HepG2 (cell line): ENCODE data around the gene ZFAND6.

ENCODE experiments used
- GABPB1 ChIP-seq: IDR thresholded peaks from 2 replicates; pipeline ENCODE4 v1.6.1; 2016; ENCODE audit warnings: mild to moderate bottlenecking, missing genetic modification reagents, moderate library complexity, missing compliant biosample characterization
- MTA1 ChIP-seq: sonication (generic); formaldehyde crosslinking; IDR thresholded peaks from 2 replicates; pipeline ENCODE4 v1.4.0; 2020; ENCODE audit warnings: missing genetic modification reagents, mild to moderate bottlenecking, borderline replicate concordance
- MZF1 ChIP-seq: sonication (generic); formaldehyde crosslinking; IDR thresholded peaks from 2 replicates; pipeline ENCODE4 v1.8.1; 2023; ENCODE audit warnings: mild to moderate bottlenecking, missing genetic modification reagents, borderline replicate concordance
- NFYB ChIP-seq: sonication (generic); formaldehyde crosslinking; IDR thresholded peaks from 2 replicates; pipeline ENCODE4 v1.4.0; 2020; ENCODE audit warnings: missing genetic modification reagents
- NR3C1 ChIP-seq: sonication (generic); formaldehyde crosslinking; IDR thresholded peaks from 2 replicates; pipeline ENCODE4 v1.4.0; 2020; ENCODE audit warnings: missing genetic modification reagents
- POLR2A ChIP-seq, 2 experiments: IDR thresholded peaks; 2 replicates each; pipeline ENCODE4 v1.6.1; 2011; ENCODE audit warnings: low read depth in 2 of 2, low read length in 2 of 2, mild to moderate bottlenecking in 1 of 2, moderate library complexity in 1 of 2; ENCODE audit not compliant: insufficient read depth in 1 of 2
- SIN3A ChIP-seq: IDR thresholded peaks from 2 replicates; pipeline ENCODE4 v1.6.1; 2011; ENCODE audit warnings: low read depth, mild to moderate bottlenecking, control low read depth, low read length, borderline replicate concordance
- ZNF354B ChIP-seq: sonication (generic); formaldehyde crosslinking; IDR thresholded peaks from 2 replicates; pipeline ENCODE4 v1.8.0; 2022; ENCODE audit warnings: mild to moderate bottlenecking, missing genetic modification reagents
- TF ChIP-seq, protein P1 (sequence below): sonication (generic); formaldehyde crosslinking; IDR thresholded peaks from 2 replicates; pipeline ENCODE4 v1.5.0; 2020; ENCODE audit warnings: mild to moderate bottlenecking, missing genetic modification reagents, moderate library complexity
- TF ChIP-seq, protein P2 (sequence below): IDR thresholded peaks from 2 replicates; pipeline ENCODE4 v1.6.1; 2012; ENCODE audit warnings: low read depth, low read length, improper control_type of control experiment
- TF ChIP-seq, protein P3 (sequence below): sonication (generic); formaldehyde crosslinking; IDR thresholded peaks from 2 replicates; pipeline ENCODE4 v1.4.0; 2020; ENCODE audit warnings: missing genetic modification reagents

DNA sequence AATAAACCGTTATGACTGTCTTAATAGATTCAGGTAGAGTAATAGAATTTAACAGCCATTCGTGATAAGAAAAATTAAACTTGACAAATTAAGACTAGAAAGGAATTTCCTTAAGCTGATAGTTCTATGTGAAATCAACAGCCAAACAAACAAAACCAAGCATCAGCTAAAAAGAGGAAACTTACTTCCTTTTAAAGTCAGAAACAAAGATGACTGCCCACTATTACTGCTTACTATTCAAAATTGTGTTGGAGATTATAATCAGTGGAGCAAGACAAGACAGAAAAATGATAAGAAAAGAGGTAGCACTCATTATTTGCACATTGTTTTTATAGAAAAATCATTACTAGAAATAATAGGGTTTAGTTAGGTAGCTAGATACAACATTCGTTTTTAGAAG, 79.5 kb downstream of the ZFAND6 start:
- TF ChIP-seq SIN3A (no peak), MTA1 (no peak), ZNF354B (CRISPR knock-in tag) (no peak), MZF1 (no peak), POLR2A (IDR thresholded peaks at IDR 0.05; ENCODE audit: insufficient read depth in 1 of 2, low read depth in 2 of 2, low read length in 2 of 2) (no peak), GABPB1 (no peak), NR3C1 (CRISPR knock-in tag) (no peak), NFYB (CRISPR knock-in tag) (no peak)
- TF ChIP-seq, protein P1, sequence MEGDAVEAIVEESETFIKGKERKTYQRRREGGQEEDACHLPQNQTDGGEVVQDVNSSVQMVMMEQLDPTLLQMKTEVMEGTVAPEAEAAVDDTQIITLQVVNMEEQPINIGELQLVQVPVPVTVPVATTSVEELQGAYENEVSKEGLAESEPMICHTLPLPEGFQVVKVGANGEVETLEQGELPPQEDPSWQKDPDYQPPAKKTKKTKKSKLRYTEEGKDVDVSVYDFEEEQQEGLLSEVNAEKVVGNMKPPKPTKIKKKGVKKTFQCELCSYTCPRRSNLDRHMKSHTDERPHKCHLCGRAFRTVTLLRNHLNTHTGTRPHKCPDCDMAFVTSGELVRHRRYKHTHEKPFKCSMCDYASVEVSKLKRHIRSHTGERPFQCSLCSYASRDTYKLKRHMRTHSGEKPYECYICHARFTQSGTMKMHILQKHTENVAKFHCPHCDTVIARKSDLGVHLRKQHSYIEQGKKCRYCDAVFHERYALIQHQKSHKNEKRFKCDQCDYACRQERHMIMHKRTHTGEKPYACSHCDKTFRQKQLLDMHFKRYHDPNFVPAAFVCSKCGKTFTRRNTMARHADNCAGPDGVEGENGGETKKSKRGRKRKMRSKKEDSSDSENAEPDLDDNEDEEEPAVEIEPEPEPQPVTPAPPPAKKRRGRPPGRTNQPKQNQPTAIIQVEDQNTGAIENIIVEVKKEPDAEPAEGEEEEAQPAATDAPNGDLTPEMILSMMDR (CRISPR knock-in tag): no peak
- TF ChIP-seq, protein P2, sequence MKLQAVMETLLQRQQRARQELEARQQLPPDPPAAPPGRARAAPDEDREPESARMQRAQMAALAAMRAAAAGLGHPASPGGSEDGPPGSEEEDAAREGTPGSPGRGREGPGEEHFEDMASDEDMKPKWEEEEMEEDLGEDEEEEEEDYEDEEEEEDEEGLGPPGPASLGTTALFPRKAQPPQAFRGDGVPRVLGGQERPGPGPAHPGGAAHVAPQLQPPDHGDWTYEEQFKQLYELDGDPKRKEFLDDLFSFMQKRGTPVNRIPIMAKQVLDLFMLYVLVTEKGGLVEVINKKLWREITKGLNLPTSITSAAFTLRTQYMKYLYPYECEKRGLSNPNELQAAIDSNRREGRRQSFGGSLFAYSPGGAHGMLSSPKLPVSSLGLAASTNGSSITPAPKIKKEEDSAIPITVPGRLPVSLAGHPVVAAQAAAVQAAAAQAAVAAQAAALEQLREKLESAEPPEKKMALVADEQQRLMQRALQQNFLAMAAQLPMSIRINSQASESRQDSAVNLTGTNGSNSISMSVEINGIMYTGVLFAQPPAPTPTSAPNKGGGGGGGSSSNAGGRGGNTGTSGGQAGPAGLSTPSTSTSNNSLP: no peak
- TF ChIP-seq, protein P3, sequence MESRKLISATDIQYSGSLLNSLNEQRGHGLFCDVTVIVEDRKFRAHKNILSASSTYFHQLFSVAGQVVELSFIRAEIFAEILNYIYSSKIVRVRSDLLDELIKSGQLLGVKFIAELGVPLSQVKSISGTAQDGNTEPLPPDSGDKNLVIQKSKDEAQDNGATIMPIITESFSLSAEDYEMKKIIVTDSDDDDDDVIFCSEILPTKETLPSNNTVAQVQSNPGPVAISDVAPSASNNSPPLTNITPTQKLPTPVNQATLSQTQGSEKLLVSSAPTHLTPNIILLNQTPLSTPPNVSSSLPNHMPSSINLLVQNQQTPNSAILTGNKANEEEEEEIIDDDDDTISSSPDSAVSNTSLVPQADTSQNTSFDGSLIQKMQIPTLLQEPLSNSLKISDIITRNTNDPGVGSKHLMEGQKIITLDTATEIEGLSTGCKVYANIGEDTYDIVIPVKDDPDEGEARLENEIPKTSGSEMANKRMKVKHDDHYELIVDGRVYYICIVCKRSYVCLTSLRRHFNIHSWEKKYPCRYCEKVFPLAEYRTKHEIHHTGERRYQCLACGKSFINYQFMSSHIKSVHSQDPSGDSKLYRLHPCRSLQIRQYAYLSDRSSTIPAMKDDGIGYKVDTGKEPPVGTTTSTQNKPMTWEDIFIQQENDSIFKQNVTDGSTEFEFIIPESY (CRISPR knock-in tag): no peak
